A549 treated with AZD9567 at 1 μM for 4 hours (cell line): ENCODE data around the gene RAD9B. TPM values are rescaled to one million over a fixed set of nuclear protein-coding genes. Genes with fewer than 3 reads are reported as not detected.

ENCODE experiments used
- total RNA-seq: library from RNA; stranded (reverse); fragments of 200-300 nt; extraction: Qiagen RNA extraction; gene quantifications from 5 replicates; pipeline ENCODE4 v1.2.3, GENCODE V29; 2022; ENCODE audit not compliant: insufficient read depth

RAD9B gene
- 0.26 to 0.40 TPM (median 0.32 TPM) in 4 of 5 replicates, not detected in the other for total RNA-seq

DNA sequence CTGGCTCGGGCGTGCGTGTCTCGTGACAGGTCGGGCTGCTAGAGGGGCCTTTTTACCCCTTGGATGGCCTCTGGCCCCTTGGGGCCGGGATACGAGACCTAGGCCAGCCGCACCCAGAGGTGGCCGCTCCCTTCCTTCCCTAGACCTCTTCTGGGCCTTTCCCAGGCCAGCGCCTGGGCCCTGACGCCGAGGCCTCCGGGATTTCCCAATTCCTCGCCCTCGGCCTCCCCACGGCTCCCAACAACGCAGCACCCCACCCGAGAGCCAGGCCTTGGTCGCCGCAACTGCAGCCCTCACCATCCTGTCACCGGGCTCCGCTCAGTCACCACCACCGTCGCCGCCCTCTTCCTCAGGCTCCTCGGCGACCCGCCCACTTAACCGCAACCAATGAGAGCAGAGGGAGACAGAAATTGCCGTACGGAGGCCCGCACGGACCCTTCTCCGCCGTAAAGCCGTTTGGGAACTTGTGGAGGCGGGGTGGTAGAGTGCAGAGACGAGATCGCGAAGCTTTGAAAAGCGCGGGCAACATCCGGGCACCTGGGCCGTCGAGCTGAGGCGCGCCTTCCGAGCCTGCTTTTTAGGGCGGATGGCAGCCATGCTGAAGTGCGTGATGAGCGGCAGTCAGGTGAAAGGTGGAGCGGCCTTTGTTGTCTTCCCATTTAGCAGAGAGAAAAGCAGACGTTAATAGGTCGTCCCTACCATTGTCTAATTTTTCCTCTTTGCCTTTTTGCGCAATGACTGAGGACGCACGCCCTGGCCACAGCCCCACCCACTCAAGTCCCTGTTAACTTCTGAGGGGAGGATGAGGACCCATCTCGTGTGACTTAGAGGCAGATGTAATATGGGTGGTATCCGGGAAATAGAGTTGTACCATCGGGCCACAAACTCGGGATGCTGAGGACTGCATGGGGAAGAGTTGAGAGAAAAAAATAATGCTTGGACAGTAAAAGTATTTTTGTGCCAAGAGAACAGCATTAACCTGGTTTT lies at the start of gene RAD9B, which contains the start of gene VPS29:
Gene RAD9B, plus strand, starts transcription at position 580 of the 987 bp plus-strand sequence. Its CDS starts 7 bp downstream, at position 587.
Gene VPS29, minus strand, starts transcription at position 360 of the 987 bp plus-strand sequence. Its CDS starts 60 bp downstream, at position 300.

DNA sequence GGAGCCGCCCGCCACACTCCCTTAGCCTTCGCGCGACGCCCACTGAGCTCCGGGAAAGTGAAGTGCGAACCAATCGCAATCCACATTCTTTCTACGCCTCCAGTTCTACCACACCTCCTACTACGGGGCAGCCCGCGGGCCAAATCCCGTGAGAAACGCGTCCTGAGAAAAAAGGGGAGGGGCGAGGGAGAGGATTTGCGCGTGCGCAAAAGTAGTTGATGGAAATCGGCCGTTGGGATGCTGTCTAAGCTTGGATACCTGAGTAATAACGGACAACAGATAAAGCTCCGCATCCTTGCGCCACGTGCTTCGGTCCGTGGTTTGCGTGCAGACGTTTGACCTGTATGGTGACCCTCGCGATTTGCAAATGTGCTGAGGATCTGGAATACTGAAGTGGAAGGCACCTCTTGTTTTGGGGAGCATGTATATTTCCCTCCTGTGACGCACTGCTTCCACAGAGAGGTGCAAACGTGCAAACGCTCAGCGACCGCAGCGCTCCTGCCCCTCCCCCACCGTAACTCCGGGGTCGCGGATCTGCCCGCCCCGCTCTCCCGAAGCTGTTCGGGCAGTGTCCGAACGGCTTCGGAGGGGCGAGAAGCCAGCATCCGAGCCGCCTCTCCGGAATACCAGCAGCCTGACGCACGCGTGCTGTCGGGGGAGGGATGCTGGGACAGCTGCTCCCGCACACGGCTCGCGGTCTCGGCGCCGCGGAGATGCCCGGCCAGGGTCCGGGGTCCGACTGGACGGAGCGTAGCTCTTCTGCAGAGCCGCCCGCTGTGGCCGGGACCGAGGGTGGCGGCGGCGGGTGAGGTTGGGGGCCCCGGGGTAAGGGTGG lies 33.7 kb upstream of the RAD9B start, which contains the start of the genes FAM216A and GPN3:
Gene FAM216A, plus strand, starts transcription at position 632 of the 835 bp plus-strand sequence. Its CDS starts 31 bp downstream, at position 663.
Gene GPN3, minus strand, starts transcription at position 44 of the 835 bp plus-strand sequence. CDS start 54 bp downstream, outside the sequence.

Other genes starting within 250 kb of the RAD9B start
- 248 to 299 TPM (median 282 TPM) in 5 replicates for gene ATP2A2, start 221.1 kb upstream of the RAD9B start, total RNA-seq
- gene ANAPC7, start 98.6 kb upstream of the RAD9B start, total RNA-seq = 50.5 to 55.6 TPM (median 53.7 TPM) in 5 replicates
- 434 to 614 TPM (median 442 TPM) in 5 replicates for gene ARPC3, start 52.0 kb upstream of the RAD9B start, total RNA-seq
- gene GPN3, start 34.1 kb upstream of the RAD9B start, total RNA-seq = 18.4 to 37.3 TPM (median 35.8 TPM) in 5 replicates
- 14.0 to 21.0 TPM (median 19.4 TPM) in 5 replicates for gene FAM216A, start 33.5 kb upstream of the RAD9B start, total RNA-seq
- gene VPS29, start 220 bp upstream of the RAD9B start, total RNA-seq = 145 to 192 TPM (median 154 TPM) in 5 replicates
- 21.4 to 29.7 TPM (median 26.7 TPM) in 5 replicates for gene PPTC7, start 81.0 kb downstream of the RAD9B start, total RNA-seq
- 17.9 to 33.0 TPM (median 31.7 TPM) in 5 replicates for gene TCTN1, start 111.8 kb downstream of the RAD9B start, total RNA-seq
- 0.69 to 0.88 TPM (median 0.77 TPM) in 4 of 5 replicates, not detected in the other for gene HVCN1, start 186.8 kb downstream of the RAD9B start, total RNA-seq
- gene PPP1CC, start 240.6 kb downstream of the RAD9B start, total RNA-seq = 144 to 157 TPM (median 146 TPM) in 5 replicates